ENCODE data around the gene IL5RA.

The IL5RA gene

DNA sequence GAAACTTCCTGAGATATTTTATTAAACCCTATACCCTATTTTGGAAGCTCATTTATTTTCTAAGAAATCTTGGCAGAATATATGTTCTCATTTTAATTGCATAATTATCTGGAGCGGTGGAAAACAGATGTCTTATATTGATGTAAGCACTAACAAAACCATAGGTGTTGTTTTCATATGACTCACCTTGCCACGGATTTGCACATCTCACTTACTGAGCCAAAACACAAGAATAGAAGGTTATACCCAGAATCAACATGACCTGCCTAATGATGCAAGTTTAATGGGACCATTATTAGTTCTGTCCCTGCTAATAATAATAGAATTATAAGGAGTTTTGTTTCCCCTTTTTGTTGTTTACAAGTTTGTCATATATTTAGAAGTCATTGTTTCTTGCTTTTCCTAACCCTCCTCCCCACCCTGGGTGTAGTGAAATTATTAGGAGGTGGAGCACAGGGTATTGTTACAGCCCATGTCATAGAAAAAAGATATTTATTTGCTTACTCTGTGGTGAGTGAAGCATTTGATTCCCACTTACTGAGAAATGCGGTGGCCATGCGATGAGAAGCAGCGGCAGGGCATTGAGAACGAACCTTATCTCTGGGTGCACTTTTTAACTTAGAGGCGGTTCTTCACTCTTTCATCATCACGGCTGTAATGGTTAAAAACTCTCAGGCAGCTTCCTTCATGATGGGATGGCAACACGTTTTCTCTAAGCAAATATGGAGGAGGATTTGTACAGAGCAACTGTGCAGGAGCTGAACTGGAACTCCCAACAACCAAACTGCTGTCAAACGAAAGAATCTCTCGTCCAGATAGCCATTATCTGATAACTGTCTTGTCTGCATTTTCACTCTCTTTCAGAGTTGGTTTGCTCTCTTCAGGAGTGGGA, 521 bp downstream of the IL5RA start:
- intact Hi-C loops (cut with DNase I) = no loop called here
- DNase-seq = no peak

DNA sequence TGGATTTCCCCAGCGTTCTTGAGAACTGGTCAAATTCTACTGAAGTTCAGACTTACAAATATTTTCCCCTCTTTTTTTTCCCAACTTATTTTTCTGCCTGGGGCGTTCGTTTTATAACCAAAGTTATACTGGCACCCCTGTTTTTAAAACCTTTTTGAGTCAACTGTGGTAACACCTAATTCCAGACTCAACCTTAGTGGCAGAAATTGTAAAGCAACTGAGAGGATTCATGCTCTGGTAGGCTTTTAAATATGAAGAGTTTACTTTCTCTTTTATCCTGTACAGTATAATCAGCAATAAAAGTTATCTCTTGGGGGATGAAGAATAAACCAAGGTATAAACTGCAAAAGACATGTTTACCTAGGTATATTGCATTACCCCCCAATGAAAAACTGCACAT, 2.3 kb downstream of the IL5RA start:
- no peak for DNase-seq
- intact Hi-C loops (cut with DNase I) = no loop called here

DNA sequence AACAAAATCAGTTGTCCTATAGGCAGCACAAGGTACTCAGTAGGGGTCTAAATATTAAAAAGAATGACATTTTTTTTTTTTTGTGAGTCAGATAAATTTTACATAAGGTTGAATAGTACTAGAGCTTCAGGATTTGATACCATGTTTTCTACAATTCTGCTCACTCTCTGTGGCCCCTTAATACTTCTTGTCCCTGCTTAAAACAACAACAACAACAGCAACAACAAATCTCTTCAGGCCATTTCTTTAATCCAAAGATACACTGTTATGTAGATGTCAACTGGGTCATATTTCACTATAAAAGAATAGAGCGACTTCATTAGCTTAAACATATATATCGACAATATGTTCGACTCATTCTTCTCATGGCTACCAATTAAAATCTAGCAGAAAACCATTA, 3.0 kb downstream of the IL5RA start:
- no peak for DNase-seq
- intact Hi-C loops (cut with DNase I) = no loop called here

DNA sequence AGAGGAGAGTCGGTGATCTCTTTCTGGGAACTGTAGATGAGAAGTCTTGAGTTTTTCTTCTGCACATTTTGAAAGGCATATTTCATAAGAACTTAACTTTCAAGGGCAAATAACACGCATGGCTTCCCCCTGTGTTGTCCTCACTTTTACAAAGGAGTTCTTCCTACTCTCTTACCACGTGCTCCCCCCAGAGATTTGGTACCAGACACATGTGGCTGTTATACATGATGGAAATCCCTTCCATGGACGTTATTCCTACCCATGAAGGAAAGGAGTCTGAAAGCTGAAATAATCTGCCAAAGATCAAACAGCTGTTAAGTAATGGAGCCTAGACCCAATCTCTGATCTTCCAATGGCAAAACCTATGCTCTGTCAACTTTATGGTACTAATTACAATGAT, 4.4 kb downstream of the IL5RA start:
- intact Hi-C loops (cut with DNase I) = no loop called here
- no peak for DNase-seq

DNA sequence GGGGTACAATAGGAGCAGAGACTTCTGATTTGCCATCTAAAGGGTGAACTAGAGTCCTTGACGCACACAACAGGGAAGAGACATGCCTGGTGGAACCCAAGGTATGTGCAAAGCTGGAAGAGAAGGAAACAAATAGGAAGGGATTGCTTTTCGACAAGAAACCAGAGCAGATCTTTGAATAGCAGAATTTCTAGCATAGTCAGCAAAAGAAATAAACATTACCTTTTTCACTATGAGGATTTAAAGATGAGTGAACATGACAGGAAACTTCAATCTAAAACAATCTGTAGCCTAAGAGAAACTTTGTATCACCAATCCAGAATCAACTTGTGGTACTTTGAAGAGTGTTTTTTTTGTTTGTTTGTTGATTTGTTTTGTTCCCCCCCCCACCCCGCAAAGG, 4.9 kb downstream of the IL5RA start:
- no peak for DNase-seq
- intact Hi-C loops (cut with DNase I) = no loop called here

DNA sequence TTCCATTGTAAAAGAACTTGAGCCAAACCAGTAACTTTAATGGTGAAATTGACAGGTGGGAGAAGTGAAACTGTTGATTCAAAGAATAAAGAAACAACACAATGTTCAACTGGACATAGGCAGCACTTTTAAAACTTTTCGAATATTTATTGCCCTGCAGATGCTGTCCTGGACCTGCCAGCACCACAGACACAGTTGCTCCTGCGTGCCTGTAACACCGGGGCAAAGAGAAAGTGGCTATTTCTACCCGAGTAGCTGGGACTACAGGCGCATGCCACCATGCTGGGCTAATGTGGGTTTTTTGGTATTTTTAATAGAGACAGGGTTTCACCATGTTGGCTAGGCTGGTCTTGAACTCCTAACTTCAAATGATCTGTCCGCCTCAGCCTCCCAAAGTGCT, 7.4 kb downstream of the IL5RA start:
- DNase-seq = no peak
- intact Hi-C loops (cut with DNase I) = no loop called here

DNA sequence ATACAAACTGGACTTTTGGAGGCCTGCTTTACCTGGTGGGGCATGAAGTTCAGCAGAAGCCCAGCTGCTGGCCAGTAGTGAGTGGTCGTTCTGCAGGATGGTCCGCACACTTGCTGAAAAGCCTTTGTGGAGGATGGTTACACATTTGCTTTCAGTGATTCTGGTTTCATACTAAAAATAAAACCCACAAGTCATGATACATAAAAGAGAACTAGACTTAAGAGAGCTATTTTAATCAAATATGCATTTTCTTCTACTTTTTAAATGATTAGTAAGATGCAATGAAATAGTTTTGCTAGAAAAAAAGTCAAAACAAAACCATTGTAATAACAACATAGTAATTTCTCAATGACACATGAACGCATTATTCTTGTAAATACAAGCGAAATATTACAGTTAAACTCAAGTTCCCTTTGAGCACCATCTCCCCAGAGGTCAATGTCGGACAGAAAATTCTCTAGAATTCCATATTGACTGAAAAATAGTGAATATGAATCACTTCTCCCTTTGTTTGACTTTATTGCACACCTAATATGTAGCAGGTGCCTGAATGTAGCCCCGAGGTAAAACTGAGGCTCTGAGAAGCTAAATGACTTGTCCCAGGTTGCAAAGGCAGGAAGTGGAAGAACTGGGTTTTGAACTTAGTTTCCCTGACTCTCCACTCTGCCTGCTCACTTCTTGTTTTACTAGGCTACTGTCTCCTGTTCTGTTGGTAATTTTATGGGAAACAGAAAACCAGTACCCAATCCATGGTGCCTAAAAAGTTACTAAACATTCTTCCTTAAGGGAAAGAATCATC, 8.3 kb downstream of the IL5RA start:
- no peak for DNase-seq
- intact Hi-C loops (cut with DNase I) = no loop called here

DNA sequence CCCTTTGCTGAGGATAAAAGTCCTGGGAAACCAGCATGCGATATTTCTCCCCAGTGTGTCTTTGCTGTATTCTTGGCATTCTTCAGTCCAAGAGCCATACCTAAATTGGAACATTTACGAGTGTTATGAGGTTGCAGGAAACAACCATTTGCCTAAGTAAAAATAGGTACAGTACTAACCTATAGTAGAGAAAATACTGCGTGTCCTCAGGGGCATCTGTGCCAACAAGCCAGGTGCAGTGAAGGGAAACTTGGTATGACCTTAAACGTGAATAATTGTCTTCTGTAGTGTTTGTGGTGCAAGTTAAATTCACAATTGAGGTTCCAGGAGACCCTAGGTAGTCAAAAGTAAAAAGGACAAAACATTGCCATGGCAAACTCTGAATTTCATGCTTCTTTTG, 12.2 kb downstream of the IL5RA start:
- intact Hi-C loops (cut with DNase I) = no loop called here
- DNase-seq = no peak

DNA sequence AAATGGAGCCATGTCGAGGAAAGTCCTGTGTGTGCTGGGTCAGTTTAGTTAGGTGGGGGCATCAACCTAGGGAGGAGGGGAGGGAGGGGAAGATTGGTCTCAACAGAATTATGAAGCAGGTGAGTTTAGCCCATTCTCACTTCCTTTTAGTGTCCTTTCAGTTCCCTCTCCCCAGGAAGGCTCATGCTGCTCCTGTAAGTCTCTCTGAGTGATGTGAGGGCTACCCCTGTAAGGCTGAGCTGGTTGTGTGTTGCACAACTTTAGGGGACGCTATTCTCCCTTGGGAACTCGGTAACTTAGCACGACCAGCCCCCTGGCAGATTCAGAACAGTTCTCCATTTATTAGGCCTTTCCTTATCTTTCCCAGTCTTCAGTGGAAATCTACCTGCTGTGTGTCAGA, 21.2 kb downstream of the IL5RA start:
- no peak for DNase-seq
- intact Hi-C loops (cut with DNase I) = no loop called here

DNA sequence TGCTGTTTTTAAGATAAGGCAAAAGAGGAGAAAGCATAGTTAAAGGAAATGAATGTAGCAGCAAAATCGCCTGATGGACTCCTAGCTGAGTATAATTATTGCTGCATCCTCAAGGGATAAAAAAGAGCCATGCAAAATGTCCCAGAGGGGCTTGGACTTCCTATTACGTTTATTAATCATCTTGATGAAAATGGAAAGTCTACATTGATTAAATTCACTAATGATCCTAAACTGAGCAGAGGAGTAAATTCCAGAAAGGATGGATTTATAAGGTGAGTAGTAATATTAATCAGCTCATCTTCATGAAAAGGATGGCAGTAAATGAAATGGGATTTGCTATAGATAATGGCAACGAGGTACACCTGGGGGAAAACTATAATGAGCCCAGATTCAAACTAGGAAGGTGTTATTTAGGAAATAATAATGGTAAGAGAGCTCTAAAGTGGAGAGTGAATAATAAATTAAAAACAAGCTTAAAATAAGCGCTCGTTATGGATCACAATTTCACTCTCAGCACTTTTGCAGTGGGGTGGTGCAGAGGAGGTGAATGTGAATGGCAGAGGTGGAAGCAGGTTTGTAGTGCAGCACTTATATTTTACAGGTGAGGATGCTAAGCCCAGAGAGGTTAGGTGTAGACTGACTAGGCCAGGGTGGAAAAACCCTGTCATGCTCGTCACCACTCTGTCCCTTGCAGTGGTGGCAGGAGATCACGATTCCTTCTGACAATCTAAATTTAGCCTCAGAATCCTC, 22.3 kb downstream of the IL5RA start:
- intact Hi-C loops (cut with DNase I) = no loop called here
- DNase-seq = no peak

DNA sequence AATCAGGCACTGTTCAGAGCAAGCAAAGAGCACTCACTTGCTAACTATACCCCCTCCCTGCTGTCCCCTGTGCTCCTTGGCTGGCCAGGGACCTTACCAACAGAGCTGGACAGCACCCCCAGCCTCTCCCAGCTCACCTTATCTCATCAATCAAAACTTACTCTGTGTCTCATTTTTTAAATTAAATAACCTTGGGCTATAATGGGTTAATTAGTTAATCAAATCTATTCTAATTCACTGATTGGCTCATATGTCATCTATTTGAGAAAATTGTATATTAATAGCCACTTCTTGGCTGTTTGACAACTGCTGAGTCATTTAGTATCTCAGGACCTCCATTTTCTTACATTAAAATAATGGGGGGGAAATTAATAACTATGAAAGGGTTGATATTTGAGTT, 22.9 kb downstream of the IL5RA start:
- no peak for DNase-seq
- intact Hi-C loops (cut with DNase I) = no loop called here

DNA sequence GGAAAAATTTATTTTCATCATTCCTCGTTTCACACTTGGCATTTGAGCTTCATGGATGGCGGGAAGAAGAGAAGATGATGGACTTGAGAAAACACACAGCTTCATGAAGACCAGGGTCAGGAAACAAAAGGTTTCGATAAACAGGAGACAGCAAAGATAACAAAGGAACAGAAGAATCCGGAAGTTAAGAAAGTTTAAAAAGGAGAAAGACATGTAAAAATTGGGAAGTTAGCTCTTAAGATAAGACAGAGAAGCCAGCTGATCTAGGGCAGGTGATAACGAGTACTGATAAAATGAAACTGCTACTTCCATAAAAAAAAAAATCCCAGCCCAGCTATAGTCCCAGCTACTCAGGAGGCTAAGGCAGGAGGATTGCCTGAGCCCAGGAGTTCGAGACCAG, 23.9 kb downstream of the IL5RA start:
- intact Hi-C loops (cut with DNase I) = no loop called here
- no peak for DNase-seq

DNA sequence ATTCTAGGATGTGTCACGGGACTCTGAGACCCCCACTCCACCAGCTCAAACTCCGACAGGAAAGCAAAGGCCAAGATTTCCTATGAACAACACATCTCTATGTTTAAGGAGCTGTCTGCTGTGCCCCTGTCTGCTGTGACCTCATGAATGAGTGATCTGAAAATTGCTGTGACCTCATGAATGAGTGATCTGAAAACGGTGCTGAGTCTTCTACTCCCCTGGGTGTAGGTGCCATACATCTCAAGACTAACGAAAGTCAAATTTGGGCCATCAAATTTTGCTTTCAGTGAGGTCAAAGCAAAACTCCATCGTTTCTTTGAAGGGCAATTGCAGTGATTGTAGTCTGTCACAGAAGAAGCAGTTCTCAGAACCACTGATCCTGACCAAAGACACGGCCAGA, 24.4 kb downstream of the IL5RA start:
- no peak for DNase-seq
- intact Hi-C loops (cut with DNase I) = no loop called here

DNA sequence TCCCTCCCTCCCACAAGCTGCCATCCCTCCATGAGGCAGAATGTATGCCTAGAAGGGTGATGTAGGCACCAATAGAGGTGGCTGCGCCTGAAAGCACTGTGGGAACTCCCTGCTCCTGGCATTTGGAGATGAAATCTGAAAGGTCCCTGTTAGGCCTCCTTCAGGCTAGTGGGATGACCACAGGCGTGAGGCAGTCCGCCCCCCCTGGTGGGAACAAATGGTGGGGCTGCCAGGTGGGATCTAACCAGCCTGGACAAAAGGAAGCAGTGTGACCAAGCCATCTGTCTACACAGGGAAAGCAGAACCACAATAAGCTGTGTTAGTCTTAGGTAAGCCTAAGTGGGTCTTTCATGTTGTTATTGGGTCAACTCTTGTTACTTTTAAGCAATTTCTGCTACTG, 25.3 kb downstream of the IL5RA start:
- no peak for DNase-seq
- intact Hi-C loops (cut with DNase I) = no loop called here

DNA sequence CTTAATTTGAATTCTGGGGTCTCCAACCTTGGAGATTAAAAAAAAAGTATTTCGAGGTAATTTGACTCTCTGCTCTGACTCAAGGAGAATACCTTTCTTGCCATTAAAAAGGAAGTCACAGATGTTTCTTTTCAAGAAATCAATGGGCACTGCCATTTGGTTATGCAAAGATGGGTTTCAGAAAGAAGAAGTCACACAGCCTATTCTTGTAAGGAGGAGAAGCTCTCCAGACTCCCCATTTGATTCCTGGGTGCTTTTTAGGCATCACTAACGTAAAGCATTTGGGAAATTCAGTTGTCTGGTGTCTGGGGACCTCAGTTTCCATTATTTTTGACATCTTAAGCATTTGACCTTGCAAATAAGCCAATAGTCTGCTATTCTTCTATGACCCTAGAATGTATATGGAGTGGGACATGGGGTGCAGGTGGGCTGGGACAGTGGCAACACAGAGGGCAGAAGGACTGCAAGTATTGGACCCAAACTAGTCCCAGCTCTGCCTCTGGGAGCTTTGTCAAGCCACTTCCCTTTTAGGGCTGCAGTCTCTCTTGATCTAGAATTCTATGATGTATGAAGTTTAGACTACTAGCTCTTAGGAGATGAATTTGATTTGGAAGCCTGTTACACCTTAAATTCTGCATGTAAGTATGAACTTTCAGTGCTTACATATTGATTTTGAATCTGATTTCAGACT, 27.8 kb downstream of the IL5RA start:
- no peak for DNase-seq
- intact Hi-C loops (cut with DNase I) = no loop called here

DNA sequence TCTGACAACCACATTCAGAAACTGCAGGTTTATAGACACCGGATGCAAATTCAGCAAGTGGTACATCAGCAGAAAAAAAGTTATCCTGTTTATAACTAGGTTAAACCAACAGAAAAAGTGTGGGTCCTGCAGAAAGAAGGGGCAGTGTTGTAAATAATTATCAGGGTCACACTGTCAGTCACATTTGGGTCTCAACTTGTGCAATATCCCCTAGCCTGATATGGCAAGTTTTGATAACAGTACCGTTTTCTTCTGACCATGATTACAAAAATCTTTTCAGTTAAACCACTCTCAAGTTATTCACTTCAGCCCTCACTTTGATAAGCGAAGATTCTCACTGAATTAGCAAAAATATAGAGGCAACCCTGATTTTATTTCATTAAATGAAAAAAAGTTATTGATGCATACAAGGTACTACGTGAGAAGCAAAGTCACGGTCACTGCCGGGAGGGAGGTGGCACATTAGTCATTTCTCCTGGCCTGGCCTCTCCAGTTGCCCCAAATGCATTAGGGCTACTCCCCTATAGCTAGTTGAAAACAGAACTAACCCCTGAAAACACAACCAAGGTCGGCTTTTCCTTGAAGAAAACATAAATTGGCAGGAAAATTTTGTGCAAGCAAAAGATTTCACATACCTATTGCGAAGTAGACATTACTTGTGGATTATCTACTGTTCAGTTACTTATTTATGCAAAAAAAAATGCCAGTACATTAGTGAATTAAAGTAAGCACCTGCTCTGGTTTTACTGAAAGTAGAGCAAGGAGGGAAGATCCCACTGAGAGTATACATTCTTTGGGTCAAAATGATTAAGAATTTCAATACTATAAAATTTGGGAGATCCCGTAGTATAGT, 28.6 kb downstream of the IL5RA start:
- intact Hi-C loops (cut with DNase I) = no loop called here
- no peak for DNase-seq

DNA sequence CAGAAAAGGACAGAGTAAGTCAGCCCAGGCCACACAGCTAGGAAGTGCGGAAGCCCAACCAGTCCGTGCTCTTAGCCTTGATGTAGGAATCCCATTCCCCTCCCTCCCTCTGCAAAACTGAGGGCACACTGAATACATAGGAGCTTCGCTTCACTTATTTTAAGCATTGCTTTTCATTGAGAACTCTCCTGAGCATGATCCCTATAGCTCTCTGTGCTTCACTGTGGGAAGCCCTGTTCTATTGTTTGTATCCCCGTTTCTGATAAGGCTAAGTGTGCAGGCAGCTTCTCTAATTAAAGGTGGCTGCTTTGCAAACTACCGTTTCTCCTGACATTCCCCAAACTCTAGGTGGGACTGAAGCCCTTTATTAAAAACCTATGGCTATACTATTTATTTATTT, 29.9 kb downstream of the IL5RA start:
- intact Hi-C loops (cut with DNase I) = no loop called here
- DNase-seq = no peak

DNA sequence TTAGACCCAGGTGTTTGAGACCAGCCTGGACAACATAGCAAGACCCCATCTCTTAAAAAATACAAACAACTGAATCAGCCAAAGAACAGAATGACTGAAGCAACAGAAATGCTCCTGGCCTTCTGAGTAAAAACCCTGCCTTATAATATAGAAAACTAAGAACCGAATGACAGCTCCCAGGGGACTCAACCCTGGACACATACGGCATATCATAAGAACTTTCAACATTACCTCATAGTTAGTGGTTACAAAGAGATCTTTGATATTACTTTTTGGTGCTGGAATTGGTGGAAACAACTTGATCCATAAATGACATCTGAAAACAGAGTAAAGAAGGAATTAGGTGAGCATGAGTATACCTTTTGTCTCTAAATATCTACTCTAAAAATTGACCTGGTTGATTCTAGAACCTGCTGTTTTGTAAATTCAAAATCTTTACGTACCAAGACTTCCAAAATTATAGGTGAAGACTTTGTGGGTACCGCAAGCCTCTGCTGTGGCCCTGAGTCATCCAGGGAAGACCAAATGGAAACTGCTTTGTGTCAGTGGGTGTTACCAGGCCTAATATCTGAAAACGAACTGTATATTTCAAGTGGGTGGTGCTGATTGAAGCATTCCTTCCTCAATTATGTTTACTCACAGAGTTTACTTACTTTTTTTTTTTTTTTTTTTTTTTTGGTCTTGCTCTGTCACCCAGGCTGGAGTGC, 35.5 kb downstream of the IL5RA start:
- intact Hi-C loops (cut with DNase I) = no loop called here
- no peak for DNase-seq

DNA sequence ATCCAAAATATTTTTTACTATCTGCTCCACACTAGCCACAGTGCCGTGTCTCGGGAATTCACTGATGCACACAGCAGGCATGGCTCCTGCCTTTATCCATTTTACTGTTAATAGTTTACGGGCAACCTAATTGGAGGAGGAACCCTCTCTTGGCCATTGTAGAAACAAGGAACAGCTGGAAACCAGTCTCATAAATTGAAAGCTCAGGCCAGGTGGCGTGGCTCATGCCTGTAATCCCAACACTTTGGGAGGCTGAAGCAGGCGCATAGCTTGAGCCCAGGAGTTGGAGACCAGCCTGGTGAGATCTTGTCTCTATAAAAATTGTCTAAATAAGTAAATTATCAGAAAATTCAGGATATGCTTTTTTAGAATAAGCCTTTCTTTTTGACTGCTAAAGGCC, 39.0 kb downstream of the IL5RA start:
- no peak for DNase-seq
- intact Hi-C loops (cut with DNase I) = no loop called here

All from posterior cingulate gyrus (tissue), 11 donors.